Endothelial cell of umbilical vein (primary cell): ENCODE results near the gene LMF1. TPM values are rescaled to one million over a fixed set of nuclear protein-coding genes. Genes with fewer than 3 reads are reported as not detected.

Experiments used
- BruUV-seq: library from RNA; stranded (reverse); fragments of 400-500 nt; replicated peaks from 2 replicates; lab custom pipeline; 2021; lab: Mats Ljungman, UMichigan
- CTCF ChIA-PET: fragments of 300-600, 350-600 bp; sonication (Branson Sonifier 250); formaldehyde crosslinking; loops from one replicate; lab custom pipeline; 2021; ENCODE audit warnings: antibody characterized with exemption, inconsistent platforms; lab: Charles Lee
- POLR2A ChIA-PET: fragments of 300-600, 350-600 bp; sonication (Branson Sonifier 250); formaldehyde crosslinking; loops from one replicate; lab custom pipeline; 2021; ENCODE audit warnings: antibody characterized with exemption, inconsistent platforms; lab: Charles Lee
- DNase-seq: peaks from one replicate; pipeline ENCODE4 v3.0.0-alpha.2; 2011; ENCODE audit warnings: low read depth, low spot score
- FAIRE-seq: peaks from 2 replicates; lab custom pipeline; 2011; peaks lifted over from hg19 to GRCh38; lab: Jason Lieb, UNC
- H2AFZ ChIP-seq: 2 replicates; pipeline ENCODE4 v1.6.0; 2012; ENCODE audit warnings: low read depth, low read length, control low read depth, inconsistent platforms
- H3K27ac ChIP-seq: 2 replicates; pipeline ENCODE4 v1.5.1; 2011; ENCODE audit warnings: low read depth, mild to moderate bottlenecking, control low read depth, low read length, moderate library complexity; ENCODE audit not compliant: insufficient read depth
- H3K27me3 ChIP-seq, 2 experiments: 2 replicates each; pipeline versions ENCODE4 v1.6.0 to v1.6.1; 2011; ENCODE audit warnings: low read length in 2 of 2, mixed read lengths in 1 of 2; ENCODE audit not compliant: control insufficient read depth in 2 of 2, insufficient read depth in 2 of 2
- H3K36me3 ChIP-seq, 2 experiments: 2 replicates in 1 of 2; 3 replicates in 1 of 2; pipeline ENCODE4 v1.5.1; 2011; ENCODE audit warnings: low read length in 2 of 2, mild to moderate bottlenecking in 1 of 2, moderate library complexity in 1 of 2; ENCODE audit not compliant: control insufficient read depth in 2 of 2, insufficient read depth in 2 of 2; ENCODE audit errors: extremely low read depth in 1 of 2
- H3K4me1 ChIP-seq: 3 replicates; pipeline ENCODE4 v1.5.1; 2011; ENCODE audit warnings: mild to moderate bottlenecking, low read length; ENCODE audit not compliant: control insufficient read depth, insufficient read depth; ENCODE audit errors: extremely low read depth
- H3K4me2 ChIP-seq: 2 replicates; pipeline ENCODE4 v1.6.1; 2011; ENCODE audit warnings: low read length, control low read depth, mixed read lengths; ENCODE audit not compliant: insufficient read depth
- H3K4me3 ChIP-seq, 3 experiments: fragments of 200-600 bp in 1 of 3; sonication (generic), shearing (Covaris generic) in 1 of 3; replicated peaks in 1 of 3; 2 replicates each; pipeline ENCODE4 v1.5.1; 2011 to 2016; ENCODE audit warnings: control low read depth in 3 of 3, low read length in 3 of 3, mild to moderate bottlenecking in 2 of 3, inconsistent platforms in 1 of 3, low read depth in 1 of 3, moderate library complexity in 1 of 3; ENCODE audit not compliant: insufficient read depth in 1 of 3
- H3K79me2 ChIP-seq: 2 replicates; pipeline ENCODE4 v1.6.0; 2012; ENCODE audit warnings: low read length, inconsistent platforms; ENCODE audit not compliant: control insufficient read depth, insufficient read depth
- H3K9ac ChIP-seq: replicated peaks from 2 replicates; pipeline ENCODE3; 2011; ENCODE audit warnings: low read length, control low read depth; ENCODE audit not compliant: insufficient read depth; ENCODE audit errors: extremely low read depth
- H3K9me1 ChIP-seq: replicated peaks from 3 replicates; pipeline ENCODE4 v1.6.0; 2011; ENCODE audit warnings: mild to moderate bottlenecking, low read length; ENCODE audit not compliant: control insufficient read depth, insufficient read depth; ENCODE audit errors: extremely low read depth
- H3K9me3 ChIP-seq: replicated peaks from 2 replicates; pipeline ENCODE4 v1.5.1; 2012; ENCODE audit warnings: low read length, inconsistent platforms; ENCODE audit not compliant: control insufficient read depth, insufficient read depth
- H4K20me1 ChIP-seq: replicated peaks from 2 replicates; pipeline ENCODE3; 2011; ENCODE audit warnings: mild to moderate bottlenecking, low read length; ENCODE audit not compliant: control insufficient read depth, insufficient read depth; ENCODE audit errors: extremely low read depth
- FOS ChIP-seq: IDR thresholded peaks from 2 replicates; pipeline ENCODE4 v1.6.1; 2011; ENCODE audit warnings: mild to moderate bottlenecking, low read length, moderate library complexity, borderline replicate concordance; ENCODE audit not compliant: insufficient read depth
- GATA2 ChIP-seq: IDR thresholded peaks from 2 replicates; pipeline ENCODE4 v1.7.0; 2011; ENCODE audit warnings: low read depth, mild to moderate bottlenecking, moderate library complexity, mixed read lengths, low read length; ENCODE audit not compliant: insufficient read length, insufficient read depth
- JUN ChIP-seq: IDR thresholded peaks from 2 replicates; pipeline ENCODE4 v1.6.1; 2011; ENCODE audit warnings: borderline replicate concordance, low read depth; ENCODE audit not compliant: insufficient read length, insufficient read depth
- MYC ChIP-seq: IDR thresholded peaks from one replicate; pipeline ENCODE4 v1.6.1; 2011; ENCODE audit warnings: mild to moderate bottlenecking, low read depth, low read length
- POLR2A ChIP-seq: IDR thresholded peaks from 2 replicates; pipeline ENCODE4 v1.6.1; 2012; ENCODE audit warnings: low read depth, mild to moderate bottlenecking, control low read depth, low read length
- POLR2AphosphoS5 ChIP-seq: IDR thresholded peaks from 2 replicates; pipeline ENCODE4 v1.6.1; 2012; ENCODE audit warnings: low read depth, mild to moderate bottlenecking, control low read depth, low read length, moderate library complexity; ENCODE audit not compliant: insufficient read depth
- dilution Hi-C: fragments of 300-500 bp; cut with MboI; formaldehyde crosslinking; loops from one replicate; pipeline ENCODE4 v1.15.0; 2019; ENCODE audit warnings: low sequenced_read_pairs; ENCODE audit not compliant: extremely low pct_ligation_motif_present
- intact Hi-C: fragments of 100-400 bp; cut with micrococcal nuclease; formaldehyde crosslinking; loops from one replicate; pipeline ENCODE4 v1.10.0; 2022
- polyA plus RNA-seq, 4 experiments: library from polyadenylated mRNA; depleted of rRNA in 3 of 4; stranded (reverse) in 3 of 4; unstranded in 1 of 4; fragments of >200 nt; gene quantifications; 2 replicates each; pipeline versions ENCODE4 v1.2.1 to v1.2.3, GENCODE V29; 2011 to 2012; ENCODE audit warnings: missing spikeins in 1 of 4
- total RNA-seq: library from RNA; stranded (reverse); gene quantifications from 2 replicates; pipeline ENCODE4 v1.2.3, GENCODE V29; 2021
- TF ChIP-seq, protein P1 (sequence below): IDR thresholded peaks from 2 replicates; pipeline ENCODE4 v1.6.1; 2011; ENCODE audit not compliant: insufficient read depth, insufficient read length
- TF ChIP-seq, protein P2 (sequence below), 2 donors: IDR thresholded peaks; 1 replicate in 1 of 2; 2 replicates in 1 of 2; pipeline ENCODE4 v1.5.1; 2011; ENCODE audit warnings: low read length in 2 of 2, mild to moderate bottlenecking in 2 of 2, moderate library complexity in 2 of 2, control low read depth in 1 of 2, inconsistent platforms in 1 of 2, low read depth in 1 of 2; ENCODE audit not compliant: insufficient read depth in 1 of 2; ENCODE audit errors: extremely low read depth in 1 of 2

LMF1 gene
- total and polyA plus RNA-seq, 2 donors (not counting 3 experiments of a cell fraction or from before 2014, with no cell fraction given) = 17.8 TPM

DNA sequence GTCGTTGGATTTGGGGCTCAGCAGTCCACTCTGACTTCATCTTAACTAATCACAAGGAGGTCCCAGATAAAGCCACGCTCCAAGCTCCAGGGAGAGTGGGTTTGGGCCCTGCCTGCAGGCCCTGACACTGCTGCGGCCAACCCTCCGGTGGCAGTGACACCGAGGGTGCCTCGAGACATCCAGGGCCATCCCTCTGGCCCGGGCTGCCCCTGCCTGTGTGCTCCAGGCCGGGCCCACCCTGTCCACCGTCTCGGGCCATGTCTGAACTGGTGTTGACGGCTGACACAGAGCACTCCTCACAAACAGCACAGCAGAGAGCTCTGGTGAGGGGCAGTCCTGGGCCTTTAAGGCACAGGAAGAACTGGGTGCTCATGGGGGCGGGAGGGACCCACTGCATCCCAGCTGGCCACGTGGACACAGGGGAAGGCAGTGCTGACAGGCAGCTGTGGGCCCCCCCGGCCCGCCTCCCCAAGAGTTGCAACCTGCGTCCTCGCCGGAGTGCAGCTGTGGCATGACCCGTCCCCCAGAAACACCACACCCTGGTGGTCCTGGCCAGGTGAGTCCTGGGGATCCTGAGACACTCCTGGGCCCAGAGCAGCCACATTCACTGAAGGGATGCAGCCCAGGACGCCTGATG, 80.0 kb downstream of the LMF1 start:
- Histone ChIP-seq H4K20me1 (no peaks in the 10 kb centered on the region), H3K4me1 (no peaks in the 10 kb centered on the region), H3K9me3 (no peaks in the 10 kb centered on the region), H3K36me3 (no peaks in the 10 kb centered on the region), H3K9me1 (no peaks in the 10 kb centered on the region), H3K27me3 (no peaks in the 10 kb centered on the region), H3K4me2 (no peak overlapping the region), H3K4me3 (no peak overlapping the region), H3K27ac (no peak overlapping the region), H2AFZ (no peak overlapping the region), H3K79me2 (no peaks in the 10 kb centered on the region), H3K9ac (no peak overlapping the region)
- no TSS peak for BruUV-seq
- FAIRE-seq = no peak
- TF ChIP-seq JUN (no peak), POLR2A (no peak), GATA2 (no peak), MYC (no peak), POLR2AphosphoS5 (no peak), FOS (no peak)
- TF ChIP-seq, protein P1, sequence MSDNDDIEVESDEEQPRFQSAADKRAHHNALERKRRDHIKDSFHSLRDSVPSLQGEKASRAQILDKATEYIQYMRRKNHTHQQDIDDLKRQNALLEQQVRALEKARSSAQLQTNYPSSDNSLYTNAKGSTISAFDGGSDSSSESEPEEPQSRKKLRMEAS = no peak
- TF ChIP-seq, protein P2, sequence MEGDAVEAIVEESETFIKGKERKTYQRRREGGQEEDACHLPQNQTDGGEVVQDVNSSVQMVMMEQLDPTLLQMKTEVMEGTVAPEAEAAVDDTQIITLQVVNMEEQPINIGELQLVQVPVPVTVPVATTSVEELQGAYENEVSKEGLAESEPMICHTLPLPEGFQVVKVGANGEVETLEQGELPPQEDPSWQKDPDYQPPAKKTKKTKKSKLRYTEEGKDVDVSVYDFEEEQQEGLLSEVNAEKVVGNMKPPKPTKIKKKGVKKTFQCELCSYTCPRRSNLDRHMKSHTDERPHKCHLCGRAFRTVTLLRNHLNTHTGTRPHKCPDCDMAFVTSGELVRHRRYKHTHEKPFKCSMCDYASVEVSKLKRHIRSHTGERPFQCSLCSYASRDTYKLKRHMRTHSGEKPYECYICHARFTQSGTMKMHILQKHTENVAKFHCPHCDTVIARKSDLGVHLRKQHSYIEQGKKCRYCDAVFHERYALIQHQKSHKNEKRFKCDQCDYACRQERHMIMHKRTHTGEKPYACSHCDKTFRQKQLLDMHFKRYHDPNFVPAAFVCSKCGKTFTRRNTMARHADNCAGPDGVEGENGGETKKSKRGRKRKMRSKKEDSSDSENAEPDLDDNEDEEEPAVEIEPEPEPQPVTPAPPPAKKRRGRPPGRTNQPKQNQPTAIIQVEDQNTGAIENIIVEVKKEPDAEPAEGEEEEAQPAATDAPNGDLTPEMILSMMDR (IDR thresholded peaks at IDR 0.05; ENCODE audit: extremely low read depth in 1 of 2, insufficient read depth in 1 of 2, low read depth in 1 of 2, low read length in 2 of 2) = no peak
- intact Hi-C loops = no loop called here
- ChIA-PET CTCF (no interaction called here), POLR2A (no interaction called here)
- dilution Hi-C loops = no loop called here
- DNase-seq = no peak
